ENCODE data around the gene INPP5D. TPM values are rescaled to one million over a fixed set of nuclear protein-coding genes. Genes with fewer than 3 reads are reported as not detected.
"Not testable (repeated sequence)": the region's sequence is repeated elsewhere in the genome, so short reads cannot be mapped to it uniquely, and the experiment has no call there.

The INPP5D gene
- total RNA-seq, 1 experiment from 2014 or later: 2.3 TPM

- POLR2A ChIA-PET (ENCODE audit: low non-redundant PET): no interaction called here
- CTCF ChIA-PET: no interaction called here
- H3K4me3 ChIP-seq (ENCODE audit: low read depth, low read length, poor library complexity, severe bottlenecking): no peak overlapping the region
- H3K9me3 ChIP-seq (ENCODE audit: low read depth, low read length, poor library complexity, severe bottlenecking): no peaks in the 10 kb centered on the region
- no peaks in the 10 kb centered on the region for H3K36me3 ChIP-seq (ENCODE audit: insufficient read depth, low read length, poor library complexity, severe bottlenecking)
- intact Hi-C loops (cut with micrococcal nuclease; ENCODE audit: unreplicated experiment): no loop called here
- BruUV-seq (replicated peaks): no TSS peak
- DNase-seq (ENCODE audit: low spot score): no peak
- H3K27me3 ChIP-seq (replicated peaks; ENCODE audit: insufficient read depth, low read depth, low read length, poor library complexity): no peaks in the 10 kb centered on the region
- no peaks in the 10 kb centered on the region for H3K4me1 ChIP-seq (ENCODE audit: insufficient read depth, low read length, poor library complexity, severe bottlenecking)
- no peak overlapping the region for H3K27ac ChIP-seq (ENCODE audit: low read depth, low read length, poor library complexity, severe bottlenecking)
- TF ChIP-seq CTCF (conservative IDR thresholded peaks at IDR 0.05; ENCODE audit: low read depth, low read length) (no peak), EZH2 (IDR thresholded peaks at IDR 0.05; ENCODE audit: borderline replicate concordance, low read depth, low read length, poor library complexity, severe bottlenecking) (no peak)
Measured at GRCh38 chr2:233121856-233122255, 61.7 kb downstream of the INPP5D start.

- POLR2A ChIA-PET (ENCODE audit: low non-redundant PET): no interaction called here
- no peak for TF ChIP-seq CTCF (conservative IDR thresholded peaks at IDR 0.05; ENCODE audit: low read depth, low read length)
- no peak for TF ChIP-seq EZH2 (IDR thresholded peaks at IDR 0.05; ENCODE audit: borderline replicate concordance, low read depth, low read length, poor library complexity, severe bottlenecking)
- H3K27me3 ChIP-seq (replicated peaks; ENCODE audit: insufficient read depth, low read depth, low read length, poor library complexity): no peaks in the 10 kb centered on the region
- H3K9me3 ChIP-seq (ENCODE audit: low read depth, low read length, poor library complexity, severe bottlenecking): no peaks in the 10 kb centered on the region
- H3K36me3 ChIP-seq (ENCODE audit: insufficient read depth, low read length, poor library complexity, severe bottlenecking): no peaks in the 10 kb centered on the region
- CTCF ChIA-PET: no interaction called here
- H3K4me1 ChIP-seq (ENCODE audit: insufficient read depth, low read length, poor library complexity, severe bottlenecking): no peaks in the 10 kb centered on the region
- H3K4me3 ChIP-seq (ENCODE audit: low read depth, low read length, poor library complexity, severe bottlenecking): no peak overlapping the region
- BruUV-seq (replicated peaks): no TSS peak
- H3K27ac ChIP-seq (ENCODE audit: low read depth, low read length, poor library complexity, severe bottlenecking): no peak overlapping the region
- intact Hi-C loops (cut with micrococcal nuclease; ENCODE audit: unreplicated experiment): no loop called here
- DNase-seq (ENCODE audit: low spot score): no peak
Measured at GRCh38 chr2:233122541-233122940, 62.4 kb downstream of the INPP5D start.

- POLR2A ChIA-PET (ENCODE audit: low non-redundant PET); H3K36me3 ChIP-seq (ENCODE audit: insufficient read depth, low read length, poor library complexity, severe bottlenecking); BruUV-seq (replicated peaks); DNase-seq (ENCODE audit: low spot score); H3K4me1 ChIP-seq (ENCODE audit: insufficient read depth, low read length, poor library complexity, severe bottlenecking); H3K27ac ChIP-seq (ENCODE audit: low read depth, low read length, poor library complexity, severe bottlenecking); intact Hi-C loops (cut with micrococcal nuclease; ENCODE audit: unreplicated experiment); H3K4me3 ChIP-seq (ENCODE audit: low read depth, low read length, poor library complexity, severe bottlenecking); CTCF ChIA-PET; H3K9me3 ChIP-seq (ENCODE audit: low read depth, low read length, poor library complexity, severe bottlenecking); H3K27me3 ChIP-seq (replicated peaks; ENCODE audit: insufficient read depth, low read depth, low read length, poor library complexity): not testable (repeated sequence)
Measured at GRCh38 chr2:233123576-233123975, 63.4 kb downstream of the INPP5D start.

GRCh38 chr2:233124421-233125080 is 64.4 kb downstream of the INPP5D start:
- CTCF ChIA-PET: no interaction called here
- H3K4me3 ChIP-seq (ENCODE audit: low read depth, low read length, poor library complexity, severe bottlenecking): no peak overlapping the region
- H3K4me1 ChIP-seq (ENCODE audit: insufficient read depth, low read length, poor library complexity, severe bottlenecking): peaks cover 3% of the 10 kb centered on the region
- TF ChIP-seq EZH2 (IDR thresholded peaks at IDR 0.05; ENCODE audit: borderline replicate concordance, low read depth, low read length, poor library complexity, severe bottlenecking) (no peak), CTCF (conservative IDR thresholded peaks at IDR 0.05; ENCODE audit: low read depth, low read length) (no peak)
- no peak for DNase-seq (ENCODE audit: low spot score)
- H3K9me3 ChIP-seq (ENCODE audit: low read depth, low read length, poor library complexity, severe bottlenecking): no peaks in the 10 kb centered on the region
- no peaks in the 10 kb centered on the region for H3K36me3 ChIP-seq (ENCODE audit: insufficient read depth, low read length, poor library complexity, severe bottlenecking)
- POLR2A ChIA-PET (ENCODE audit: low non-redundant PET): no interaction called here
- H3K27ac ChIP-seq (ENCODE audit: low read depth, low read length, poor library complexity, severe bottlenecking): no peak overlapping the region
- BruUV-seq (replicated peaks): no TSS peak
- intact Hi-C loops (cut with micrococcal nuclease; ENCODE audit: unreplicated experiment): no loop called here
- no peaks in the 10 kb centered on the region for H3K27me3 ChIP-seq (replicated peaks; ENCODE audit: insufficient read depth, low read depth, low read length, poor library complexity)

All from A673 (cell line).